ENCODE results near the gene AKAP13.

DNA sequence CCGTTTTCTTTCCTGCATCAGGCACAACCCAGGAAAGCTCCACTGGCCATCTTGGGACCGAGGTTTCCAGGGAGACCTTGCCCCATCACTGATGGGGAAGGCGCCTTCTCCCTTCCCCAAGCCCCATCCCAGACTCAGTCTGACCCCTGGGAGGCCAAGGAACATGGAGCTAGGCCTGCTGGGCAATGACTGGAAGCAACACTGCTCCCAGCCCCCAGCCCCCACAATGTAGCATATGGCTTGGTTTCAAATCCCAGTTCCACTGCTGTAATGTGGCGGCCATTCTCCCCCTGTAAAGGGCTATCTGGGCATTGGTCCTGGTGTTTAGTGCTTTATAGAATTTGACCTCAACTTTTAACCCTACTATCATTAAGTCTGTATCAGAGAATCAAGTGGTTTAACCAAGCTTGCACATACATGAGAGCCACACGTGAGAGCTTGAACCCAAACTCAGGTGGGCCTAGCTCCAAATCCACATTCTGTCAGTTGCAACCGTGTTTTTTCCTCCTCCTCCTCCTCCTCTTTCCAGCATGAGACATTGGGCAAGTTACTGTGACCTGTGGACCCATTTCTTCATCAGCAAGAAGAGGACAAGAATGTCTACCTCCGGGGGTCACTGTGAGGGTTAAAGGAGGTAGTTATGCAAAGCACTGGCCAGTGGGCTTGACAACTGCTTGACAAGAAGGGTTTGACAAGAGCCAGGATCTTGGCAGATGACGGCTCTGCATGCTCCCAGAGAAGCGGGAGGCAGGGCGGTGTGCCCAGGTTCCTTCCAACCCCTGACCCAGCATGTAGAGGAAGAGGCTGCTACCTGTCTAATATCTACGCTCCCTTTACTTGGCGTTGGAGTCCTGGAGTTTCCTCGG, 376.9 kb downstream of the AKAP13 start:
- TF ChIP-seq, protein P1, sequence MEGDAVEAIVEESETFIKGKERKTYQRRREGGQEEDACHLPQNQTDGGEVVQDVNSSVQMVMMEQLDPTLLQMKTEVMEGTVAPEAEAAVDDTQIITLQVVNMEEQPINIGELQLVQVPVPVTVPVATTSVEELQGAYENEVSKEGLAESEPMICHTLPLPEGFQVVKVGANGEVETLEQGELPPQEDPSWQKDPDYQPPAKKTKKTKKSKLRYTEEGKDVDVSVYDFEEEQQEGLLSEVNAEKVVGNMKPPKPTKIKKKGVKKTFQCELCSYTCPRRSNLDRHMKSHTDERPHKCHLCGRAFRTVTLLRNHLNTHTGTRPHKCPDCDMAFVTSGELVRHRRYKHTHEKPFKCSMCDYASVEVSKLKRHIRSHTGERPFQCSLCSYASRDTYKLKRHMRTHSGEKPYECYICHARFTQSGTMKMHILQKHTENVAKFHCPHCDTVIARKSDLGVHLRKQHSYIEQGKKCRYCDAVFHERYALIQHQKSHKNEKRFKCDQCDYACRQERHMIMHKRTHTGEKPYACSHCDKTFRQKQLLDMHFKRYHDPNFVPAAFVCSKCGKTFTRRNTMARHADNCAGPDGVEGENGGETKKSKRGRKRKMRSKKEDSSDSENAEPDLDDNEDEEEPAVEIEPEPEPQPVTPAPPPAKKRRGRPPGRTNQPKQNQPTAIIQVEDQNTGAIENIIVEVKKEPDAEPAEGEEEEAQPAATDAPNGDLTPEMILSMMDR (IDR thresholded peaks at IDR 0.05; ENCODE audit: low read depth, low read length): no peak
- no peak for TF ChIP-seq POLR2A (IDR thresholded peaks at IDR 0.05; ENCODE audit: extremely low read depth, insufficient read length)
- TF ChIP-seq MYC (IDR thresholded peaks at IDR 0.05; ENCODE audit: low read depth, low read length): no peak
- TF ChIP-seq, protein P2, sequence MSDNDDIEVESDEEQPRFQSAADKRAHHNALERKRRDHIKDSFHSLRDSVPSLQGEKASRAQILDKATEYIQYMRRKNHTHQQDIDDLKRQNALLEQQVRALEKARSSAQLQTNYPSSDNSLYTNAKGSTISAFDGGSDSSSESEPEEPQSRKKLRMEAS (IDR thresholded peaks at IDR 0.05; ENCODE audit: low read depth, low read length): no peak

All from NB4 (cell line).